Esophagus squamous epithelium (tissue), 5 donors: ENCODE results near the gene PGP. TPM values are rescaled to one million over a fixed set of nuclear protein-coding genes. Genes with fewer than 3 reads are reported as not detected.
A peak's percentile ranks its signal among the peaks of the same experiment; 100 is the strongest.

Source experiments
- DNase-seq: peaks from one replicate; lab custom pipeline; 2025; lab: John Stamatoyannopoulos, UW
- H3K27ac ChIP-seq, 4 donors: fragments of 200-600 bp; sonication (generic); one replicate each; pipeline ENCODE4 v1.5.1; 2016 to 2019; ENCODE audit warnings: mild to moderate bottlenecking in 1 of 4
- H3K27me3 ChIP-seq, 4 donors: fragments of 200-600 bp; sonication (generic); 1 replicate in 3 of 4; 2 replicates in 1 of 4; pipeline versions ENCODE4 v1.5.1 to v1.6.0; 2017 to 2021; ENCODE audit warnings: antibody characterized with exemption in 1 of 4
- H3K36me3 ChIP-seq, 3 donors: fragments of 200-600 bp; sonication (generic); one replicate each; pipeline ENCODE4 v1.5.1; 2016 to 2019
- H3K4me1 ChIP-seq, 3 donors: fragments of 200-600 bp; sonication (generic); one replicate each; pipeline ENCODE4 v1.5.1; 2017 to 2019
- H3K4me3 ChIP-seq, 4 donors: fragments of 200-600 bp; sonication (generic); 1 replicate in 3 of 4; 2 replicates in 1 of 4; pipeline ENCODE4 v1.5.1; 2016 to 2019; ENCODE audit warnings: mild to moderate bottlenecking in 2 of 4, moderate library complexity in 1 of 4
- H3K9me3 ChIP-seq, 3 donors: fragments of 200-600 bp; sonication (generic); one replicate each; pipeline ENCODE4 v1.5.1; 2016 to 2019
- CTCF ChIP-seq, 6 experiments: fragments of 450-650 bp in 4 of 6; fragments of 200-600 bp in 2 of 6; sonication (generic) in 2 of 6; IDR thresholded peaks; one replicate each; pipeline ENCODE4 v1.5.1; 2016 to 2019; ENCODE audit warnings: antibody characterized with exemption in 6 of 6, mild to moderate bottlenecking in 4 of 6, moderate library complexity in 4 of 6
- POLR2A ChIP-seq, 4 donors: fragments of 450-650 bp; IDR thresholded peaks; one replicate each; pipeline ENCODE4 v1.6.1; 2017; ENCODE audit warnings: antibody characterized with exemption in 4 of 4, mild to moderate bottlenecking in 4 of 4, moderate library complexity in 3 of 4
- WGBS, 2 donors: methylation state at CpG; one replicate each; pipeline ENCODE4 v1.1.5; 2018; 5-methylcytosine and 5-hydroxymethylcytosine counted together
- intact Hi-C: fragments of 100-400 bp; cut with DNase I; formaldehyde crosslinking; loops from one replicate; pipeline ENCODE4 v1.15.0; 2022
- total RNA-seq, 4 donors: library from RNA; depleted of rRNA; stranded (reverse); fragments of >200 nt; gene quantifications; one replicate each; pipeline ENCODE4 v1.1.0, GENCODE V29; 2016
- donor health status: DM: yes; HTN: yes; CAD: no.

Gene PGP
- total RNA-seq, 4 donors from 2014 or later: 5.5 to 14.2 (median 7.4) TPM

- intact Hi-C loops: no loop called here
- peaks cover 52 to 100% (median 53%) of the 10 kb centered on the region in 3 donors for H3K36me3 ChIP-seq
Observed at GRCh38 chr16:2171601-2172178, 43.0 kb downstream of the PGP start.

GRCh38 chr16:2170587-2171435 is 43.8 kb downstream of the PGP start:
- H3K4me3 ChIP-seq: peak overlapping the region; percentile 12 to 57 (median 34)
- H3K36me3 ChIP-seq: peaks cover 46 to 100% (median 48%) of the 10 kb centered on the region in 3 donors
- H3K4me1 ChIP-seq: peaks cover 0 to 38% (median 4%) of the 10 kb centered on the region in 3 donors
- TF ChIP-seq POLR2A (IDR thresholded peaks at IDR 0.05): no peak
- no peak for TF ChIP-seq CTCF (IDR thresholded peaks at IDR 0.05)
- WGBS, 2 donors: 95% methylated on average over 8 of the region's 47 CpGs; no CpG with 5 or more reads in 1 of the 2 donors
- H3K9me3 ChIP-seq: no peaks in the 10 kb centered on the region
- H3K27me3 ChIP-seq: no peaks in the 10 kb centered on the region
- intact Hi-C loops: no loop called here
- peak overlapping the region; percentile 39 to 72 (median 58) for H3K27ac ChIP-seq
- no peak for DNase-seq

More at GRCh38 chr16:2171601-2172178, 43.0 kb downstream of the PGP start:
- TF ChIP-seq POLR2A (IDR thresholded peaks at IDR 0.05) (no peak), CTCF (IDR thresholded peaks at IDR 0.05) (no peak)
- Histone ChIP-seq H3K4me3 (peak overlapping the region in 1 of 4 donors; percentile 40), H3K27me3 (no peaks in the 10 kb centered on the region), H3K4me1 (peaks cover 0 to 47% (median 8%) of the 10 kb centered on the region in 3 donors), H3K9me3 (no peaks in the 10 kb centered on the region), H3K27ac (peak overlapping the region in 1 of 4 donors; percentile 25)
- 95 to 100% methylated on average over 11 to 12 of the region's 28 CpGs for WGBS, 2 donors
- DNase-seq: no peak

DNA sequence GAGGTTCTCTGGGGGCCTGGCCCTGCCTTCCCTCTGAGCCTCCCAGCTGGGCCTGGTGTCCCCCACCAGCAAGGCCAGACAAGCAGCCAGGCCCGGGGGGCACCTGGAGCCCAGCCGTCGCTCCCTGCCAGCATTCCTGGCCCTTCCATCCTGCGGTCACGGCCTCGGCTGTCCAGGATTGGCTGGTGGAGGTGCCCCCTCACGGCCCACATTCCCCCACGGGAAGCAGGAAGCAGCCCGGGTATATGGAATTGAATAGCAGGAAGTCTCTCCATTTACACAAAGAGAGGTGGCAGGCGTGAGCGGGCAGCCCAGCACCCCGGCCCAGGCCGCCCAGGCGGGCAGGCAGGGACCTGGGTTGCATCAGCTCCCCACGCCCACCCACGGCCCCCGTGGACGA is 44.6 kb downstream of the PGP start:
- H3K27ac ChIP-seq: peak overlapping the region; percentile 44 to 72 (median 69)
- peaks cover 0 to 34% (median 0%) of the 10 kb centered on the region in 3 donors for H3K4me1 ChIP-seq
- WGBS, 2 donors: 95% methylated on average over 4 of the region's 18 CpGs; no CpG with 5 or more reads in 1 of the 2 donors
- H3K36me3 ChIP-seq: peaks cover 40 to 97% (median 40%) of the 10 kb centered on the region in 3 donors
- H3K27me3 ChIP-seq: no peaks in the 10 kb centered on the region
- no peak for DNase-seq
- TF ChIP-seq CTCF (IDR thresholded peaks at IDR 0.05) (no peak), POLR2A (IDR thresholded peaks at IDR 0.05) (peak in 2 of 4 donors; percentile 14 to 34)
- intact Hi-C loops: no loop called here
- H3K4me3 ChIP-seq: peak overlapping the region; percentile 12 to 57 (median 34)
- H3K9me3 ChIP-seq: no peaks in the 10 kb centered on the region

GRCh38 chr16:2167068-2167638 is 47.5 kb downstream of the PGP start:
- H3K4me3 ChIP-seq: no peak overlapping the region
- no peaks in the 10 kb centered on the region for H3K9me3 ChIP-seq
- WGBS, 2 donors: 86 to 94% methylated on average over 2 to 9 of the region's 18 CpGs
- peaks cover 11 to 68% (median 19%) of the 10 kb centered on the region in 3 donors for H3K36me3 ChIP-seq
- TF ChIP-seq CTCF (IDR thresholded peaks at IDR 0.05) (no peak), POLR2A (IDR thresholded peaks at IDR 0.05) (no peak)
- peaks cover 14 to 37% (median 15%) of the 10 kb centered on the region in 3 donors for H3K4me1 ChIP-seq
- DNase-seq: no peak
- intact Hi-C loops: no loop called here
- no peak overlapping the region for H3K27ac ChIP-seq
- H3K27me3 ChIP-seq: no peaks in the 10 kb centered on the region
